Limb (tissue), 2 donors: ENCODE measurements around the gene UBE2L3.
"Not testable (repeated sequence)": the region's sequence is repeated elsewhere in the genome, so short reads cannot be mapped to it uniquely, and the experiment has no call there.

Experiments used
- DNase-seq, 2 donors: peaks; one replicate each; pipeline ENCODE4 v3.0.0-alpha.2; 2016; ENCODE audit errors: extremely low spot score in 2 of 2

Gene UBE2L3

DNA sequence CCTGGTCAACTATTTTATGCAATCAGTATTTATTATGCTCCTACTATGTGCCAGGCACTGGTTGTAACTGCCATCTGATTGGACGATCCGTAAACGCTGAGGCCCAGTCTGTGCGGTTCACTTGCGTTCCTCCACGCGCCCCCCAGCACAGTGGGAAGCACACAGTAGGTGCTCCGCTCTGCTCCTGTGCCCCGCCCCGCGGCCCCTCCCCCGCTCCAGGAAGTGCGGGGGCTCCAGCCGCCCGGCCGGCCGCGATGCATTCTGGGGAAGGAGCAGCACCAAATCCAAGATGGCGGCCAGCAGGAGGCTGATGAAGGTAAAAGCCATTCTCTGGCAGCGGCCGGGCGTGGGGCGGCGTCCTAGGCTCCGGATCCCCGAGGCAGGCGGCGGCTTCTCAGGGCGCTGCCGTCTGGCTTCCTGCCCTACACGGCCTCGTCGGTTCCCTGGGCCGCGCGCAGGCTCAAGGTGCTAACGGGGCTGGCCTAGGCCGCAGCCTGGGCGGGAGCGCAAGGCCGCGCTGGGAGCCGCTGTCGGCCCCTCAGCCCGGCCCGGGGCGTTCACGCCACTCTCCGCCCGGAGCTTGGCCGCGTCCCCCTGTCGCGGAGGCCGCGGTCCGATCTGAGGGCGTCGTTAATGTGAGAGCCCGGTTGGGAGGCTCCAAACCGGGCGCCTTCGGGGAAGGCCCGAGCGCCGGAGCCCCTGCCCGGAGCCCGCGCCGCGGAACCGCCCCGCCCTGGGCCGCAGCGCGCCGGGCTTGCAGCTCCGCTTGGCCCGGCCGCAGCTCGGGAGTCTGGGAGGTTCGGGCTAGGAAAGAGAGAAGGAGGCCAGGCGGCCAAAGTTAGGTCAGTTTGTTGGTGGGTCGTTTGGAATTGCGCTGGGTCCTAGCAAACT lies at the start of gene UBE2L3:
TSS of gene UBE2L3 (plus strand) at position 259 of the 891 bp plus-strand sequence. CDS start at position 290, 31 bp downstream.
- DNase-seq, result peak; percentile 71 to 91

DNA sequence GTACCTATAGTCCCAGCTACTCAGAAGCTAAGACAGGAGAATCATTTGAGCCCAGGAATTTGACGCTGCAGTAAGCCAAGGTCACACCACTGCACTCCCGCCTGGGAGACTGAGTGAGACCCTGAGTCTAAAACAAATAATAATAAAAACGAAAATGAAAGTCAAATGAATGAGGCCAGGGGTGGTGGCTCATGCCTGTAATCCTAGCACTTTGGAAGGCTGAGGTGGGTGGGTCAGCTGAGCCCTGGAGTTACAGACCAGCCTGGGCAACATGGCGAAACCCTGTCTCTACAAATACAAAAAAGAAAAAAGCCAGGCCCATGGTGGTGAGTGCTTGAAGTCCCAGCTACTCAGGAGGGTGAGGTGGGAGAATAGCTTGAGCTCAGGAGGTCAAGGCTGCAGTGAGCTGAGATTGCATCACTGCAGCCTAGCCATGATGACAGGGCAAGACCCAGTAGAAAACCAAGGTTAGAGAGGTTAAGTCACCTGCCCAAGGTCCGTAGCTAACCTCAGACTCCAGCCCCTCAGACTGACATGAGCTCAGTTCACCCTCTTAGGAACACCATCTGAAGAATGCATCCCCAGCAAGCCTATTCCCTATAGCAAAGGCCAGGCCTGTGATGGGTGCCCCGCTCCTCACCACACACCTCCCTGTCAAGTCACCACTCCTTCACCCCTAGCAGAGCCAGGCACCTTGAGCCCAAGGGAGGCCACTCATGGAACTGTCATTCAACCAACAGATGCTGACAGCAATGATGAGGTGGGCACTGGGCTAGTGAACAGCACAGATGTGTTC lies 40.6 kb upstream of the UBE2L3 start:
- DNase-seq, result not testable (repeated sequence)

DNA sequence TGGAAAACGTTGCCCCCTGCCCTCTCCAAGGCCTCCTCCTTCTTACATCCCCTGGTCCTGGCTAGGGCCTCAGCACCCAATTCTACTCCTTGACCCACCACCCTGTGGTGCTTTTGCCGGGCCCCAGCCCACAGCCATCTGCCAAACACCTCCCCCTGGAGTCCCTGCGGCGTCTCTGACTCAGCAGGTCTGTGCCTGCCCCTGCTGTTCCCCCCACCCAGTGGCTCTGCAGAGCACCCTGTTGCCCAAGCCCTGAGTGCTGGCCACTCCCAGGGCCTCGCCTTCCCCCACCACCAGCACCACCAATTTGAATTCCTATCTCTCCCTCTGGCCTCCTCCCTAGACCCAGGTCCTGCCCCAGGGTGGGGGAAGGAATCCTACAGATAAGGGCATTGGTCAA lies 36.0 kb upstream of the UBE2L3 start:
- not testable (repeated sequence) for DNase-seq

DNA sequence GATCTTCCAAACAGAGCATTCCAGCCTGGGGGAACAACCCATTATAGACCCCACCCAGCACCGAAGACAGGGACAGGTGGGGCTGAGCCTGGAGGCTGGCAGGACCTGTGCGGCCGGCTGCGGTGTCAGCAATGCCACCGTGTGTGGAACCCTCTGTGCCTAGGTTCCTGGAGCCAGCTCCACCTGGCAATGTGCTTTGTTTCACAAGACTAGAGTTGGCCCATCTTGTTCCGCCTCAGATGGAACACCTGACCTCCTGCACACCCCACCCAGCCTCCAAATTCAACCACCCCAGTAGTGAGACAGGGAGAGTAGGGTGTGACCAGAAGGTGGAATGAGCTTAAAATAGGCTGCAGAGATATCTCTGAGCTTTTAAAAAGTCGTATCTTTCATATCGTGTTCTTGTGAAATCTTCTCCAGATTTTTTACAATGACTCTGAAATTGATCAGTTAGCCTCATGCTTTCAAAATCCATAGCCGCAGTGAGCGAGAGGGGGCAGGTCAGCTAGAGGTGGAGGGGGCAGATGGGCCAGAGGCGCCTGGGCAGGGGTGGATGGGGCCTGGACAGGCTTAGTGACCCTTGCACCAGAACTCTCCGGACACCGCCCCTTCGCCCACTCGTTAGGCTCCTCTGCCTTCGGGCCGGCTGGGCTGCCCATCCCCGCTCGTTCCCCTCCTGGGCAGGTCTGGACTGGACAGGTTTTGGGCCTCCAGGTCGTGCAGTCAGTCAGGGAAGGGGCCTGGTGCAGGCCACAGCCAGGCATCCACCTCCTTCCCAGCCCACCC lies 34.5 kb upstream of the UBE2L3 start:
- DNase-seq, result not testable (repeated sequence)

DNA sequence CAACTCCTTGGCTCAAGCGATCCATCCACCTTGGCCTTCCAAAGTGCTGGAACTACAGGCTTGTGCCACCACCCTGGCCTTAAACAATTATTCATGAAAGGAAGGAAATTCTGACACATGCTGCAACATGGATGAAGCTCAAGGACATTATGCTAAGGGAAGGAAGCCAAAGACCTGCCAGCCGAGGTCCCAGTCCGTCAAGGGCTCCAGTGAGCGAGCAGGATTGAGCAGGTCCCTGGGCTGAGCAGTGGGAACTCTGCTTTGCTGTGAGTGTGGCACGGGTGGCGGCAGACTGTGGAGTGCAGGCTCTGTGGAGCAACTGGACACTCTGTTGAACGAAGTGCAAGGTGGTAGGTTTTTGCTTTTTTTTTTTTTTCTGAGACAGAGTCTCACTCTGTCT lies 27.7 kb upstream of the UBE2L3 start:
- DNase-seq, result not testable (repeated sequence)

DNA sequence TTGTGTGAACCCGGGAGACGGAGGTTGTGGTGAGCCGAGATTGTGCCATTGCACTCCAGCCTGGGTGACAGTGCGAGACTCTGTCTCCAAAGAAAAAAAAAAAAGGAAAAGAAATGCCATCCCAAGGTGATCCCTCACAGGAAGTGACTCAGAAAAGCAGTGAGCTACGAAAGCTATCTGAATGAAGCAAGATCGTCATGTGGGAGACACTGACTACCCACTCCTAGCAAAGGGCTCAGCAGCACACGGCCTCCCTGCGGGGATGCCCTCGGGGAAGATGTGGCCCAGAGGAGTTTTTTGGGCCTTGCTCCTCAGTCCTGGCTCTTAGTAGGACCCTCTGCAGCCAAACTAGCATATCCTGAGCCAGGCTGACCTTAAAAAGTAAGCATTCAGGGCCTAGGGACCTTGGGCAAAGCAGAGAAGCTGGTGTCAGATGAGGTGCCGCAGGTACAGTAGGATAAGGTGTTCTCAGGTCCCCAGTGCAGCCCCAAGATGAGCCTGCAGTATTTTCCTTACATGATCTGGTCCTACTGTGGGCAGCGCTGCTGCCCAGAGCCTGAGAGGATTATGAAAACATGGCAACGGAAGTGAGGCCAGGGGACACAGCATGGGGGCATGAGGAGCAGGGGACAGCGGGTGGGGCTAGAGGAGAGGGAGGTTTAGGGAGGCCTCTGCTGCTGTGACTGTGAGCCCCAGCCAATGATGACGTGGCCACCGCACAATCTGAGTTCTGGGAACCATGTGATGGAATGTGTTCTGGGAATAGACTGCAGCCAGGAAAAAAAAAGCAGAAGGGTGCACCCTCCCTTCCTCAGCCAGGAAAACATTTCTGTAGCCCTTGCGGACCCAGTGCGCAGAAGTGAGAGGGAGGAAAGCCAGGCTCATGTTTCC lies 22.8 kb upstream of the UBE2L3 start:
- not testable (repeated sequence) for DNase-seq

DNA sequence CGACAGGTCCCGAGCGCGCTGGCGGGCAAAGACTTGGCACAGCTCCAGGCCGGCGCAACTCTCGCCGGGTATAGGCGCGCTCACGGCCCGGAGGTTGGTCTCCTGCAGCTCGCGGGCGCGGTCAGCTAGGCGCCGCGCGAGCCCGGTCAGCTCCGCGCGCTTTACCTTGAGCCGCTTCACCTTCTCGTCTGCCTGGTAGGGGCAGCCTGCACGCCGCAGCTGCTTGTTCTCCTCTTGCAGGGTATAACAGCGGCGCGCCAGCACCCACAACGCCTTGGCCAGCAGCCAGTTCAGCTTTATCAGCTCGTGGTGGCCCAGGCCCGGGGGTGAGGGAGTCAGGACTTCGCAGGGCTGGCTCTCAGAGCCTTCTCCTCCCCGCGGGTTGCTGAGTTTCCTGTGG lies 18.0 kb upstream of the UBE2L3 start:
- not testable (repeated sequence) for DNase-seq

DNA sequence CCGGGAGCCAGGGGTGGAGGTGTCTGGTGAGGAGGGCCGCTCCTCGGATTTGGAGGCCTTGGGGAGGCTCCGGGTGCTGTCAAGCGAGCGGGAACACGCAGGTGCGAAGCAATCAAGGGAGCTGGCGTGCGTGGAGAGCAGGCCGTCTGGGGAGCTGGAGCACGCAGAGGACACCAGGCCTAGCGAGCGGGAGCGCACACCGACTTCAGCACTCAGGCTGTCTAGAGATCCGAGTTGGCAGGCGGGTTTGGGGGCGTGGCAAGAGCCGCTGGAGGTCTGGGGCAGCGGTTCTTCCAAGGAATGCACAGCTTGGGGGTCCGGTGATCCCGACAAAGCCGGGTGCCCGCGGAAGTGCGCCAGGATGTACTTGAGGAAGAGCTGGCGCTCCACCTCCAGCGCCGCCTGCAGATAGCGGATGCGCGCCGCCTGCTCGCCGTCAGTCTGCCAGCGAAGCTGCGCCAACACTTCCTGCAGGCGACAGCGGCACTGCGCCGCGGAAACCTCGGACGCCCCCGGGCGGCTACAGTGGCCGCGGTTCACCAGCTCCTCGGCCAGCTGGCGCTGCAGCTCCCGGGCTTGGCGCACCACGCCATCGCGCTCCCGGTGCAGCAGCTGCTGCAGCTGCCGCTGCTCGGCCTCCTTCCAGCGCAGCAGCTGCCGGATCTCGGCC lies 17.4 kb upstream of the UBE2L3 start:
- not testable (repeated sequence) for DNase-seq

DNA sequence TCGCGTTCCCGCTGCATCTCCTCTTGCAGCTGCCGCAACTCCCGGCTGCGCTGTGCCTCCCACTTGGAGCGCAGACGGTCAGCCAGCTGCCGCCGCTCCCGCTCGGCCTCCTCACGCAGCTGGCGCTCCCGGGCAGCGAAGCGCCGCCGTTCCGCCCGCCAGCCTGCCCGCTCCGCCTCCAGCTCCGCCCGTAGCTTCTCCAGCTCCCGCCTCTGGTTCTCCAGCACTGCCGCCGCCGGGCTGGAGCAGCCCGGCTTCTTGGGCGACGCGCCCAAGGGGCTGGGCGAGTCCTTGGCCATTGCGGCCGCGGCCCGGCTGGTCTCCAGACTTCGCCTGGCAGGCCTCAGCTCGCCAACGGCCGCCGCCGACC lies 16.9 kb upstream of the UBE2L3 start:
- not testable (repeated sequence) for DNase-seq

DNA sequence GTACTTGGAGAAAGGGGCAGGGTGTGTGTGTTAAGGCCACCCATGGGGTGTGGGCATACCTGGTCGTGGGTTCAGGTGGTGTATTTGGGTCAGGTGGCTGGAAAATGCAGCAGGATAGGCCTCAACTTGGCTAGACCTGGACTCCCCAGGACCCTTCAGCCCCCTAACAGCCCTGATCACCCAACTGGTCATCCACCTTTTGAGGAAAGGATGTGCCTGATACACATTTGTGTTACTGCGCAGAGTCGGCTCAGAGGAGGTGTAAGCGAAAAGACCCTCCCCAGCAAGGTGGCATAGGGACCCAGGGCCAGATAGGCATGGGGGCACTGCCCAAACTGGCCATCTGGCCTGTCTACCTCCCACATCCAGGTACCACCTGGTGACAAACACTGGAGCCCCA lies 16.2 kb upstream of the UBE2L3 start, which contains the start of gene RIMBP3C:
TSS of gene RIMBP3C (minus strand) at position 101 of the 400 bp plus-strand sequence. CDS start 485 bp downstream, outside the sequence.
- DNase-seq, result not testable (repeated sequence)

DNA sequence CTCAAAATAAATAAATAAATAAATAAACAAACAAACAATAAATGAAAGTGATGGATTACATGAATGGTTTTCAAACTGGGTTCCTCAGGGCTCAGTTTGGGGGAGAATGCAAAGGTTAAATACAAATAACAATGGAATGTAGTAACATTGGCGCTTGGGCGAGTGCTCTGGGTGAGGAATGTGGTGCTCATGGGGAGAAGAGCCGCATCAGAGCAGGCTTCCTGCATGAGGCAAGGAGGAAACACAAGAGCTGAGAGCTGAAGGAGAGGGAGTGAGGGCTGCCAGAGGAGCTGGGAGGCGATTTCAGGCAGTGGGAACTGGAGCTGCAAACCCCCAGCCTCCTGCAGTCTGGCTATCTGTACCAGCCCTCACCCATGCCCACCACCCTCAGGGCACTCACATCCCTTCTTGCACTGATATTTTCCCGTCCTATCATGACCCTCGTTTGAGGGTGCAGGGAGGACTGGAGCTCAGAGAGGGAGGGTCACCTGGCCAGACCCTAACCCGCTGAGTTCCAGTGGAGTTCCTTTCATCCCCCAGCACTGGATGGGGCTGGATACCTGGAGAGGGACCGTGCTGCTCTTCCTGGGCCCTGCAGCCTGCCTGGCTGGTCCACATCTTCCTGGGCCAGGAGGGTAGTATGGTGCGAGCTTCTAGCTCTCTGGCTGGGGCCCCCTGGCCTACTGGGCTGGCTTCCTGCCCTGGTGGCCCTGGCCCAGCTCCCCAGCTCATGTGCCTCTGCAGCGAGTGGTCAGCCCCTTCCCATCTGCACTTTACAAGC lies 8.0 kb upstream of the UBE2L3 start:
- DNase-seq, result not testable (repeated sequence)

DNA sequence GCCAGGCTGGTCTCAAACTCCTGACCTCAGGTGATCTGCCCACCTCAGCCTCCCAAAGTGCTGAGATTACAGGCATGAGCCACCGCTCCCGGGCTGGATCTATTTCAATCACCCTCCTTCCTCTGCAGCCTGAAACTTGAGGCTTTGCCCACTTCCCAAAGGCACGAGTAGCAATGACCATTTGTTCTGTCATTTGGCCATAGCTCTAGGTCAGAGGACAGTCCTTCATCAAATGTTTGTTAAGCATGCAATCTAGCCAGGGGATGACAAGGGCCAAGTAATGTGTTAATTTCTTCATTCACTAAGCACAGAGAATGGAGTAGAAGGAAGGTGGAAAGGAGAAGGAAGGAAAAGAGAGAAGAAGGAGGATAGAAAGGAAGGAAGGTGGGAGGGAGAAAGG lies 6.9 kb upstream of the UBE2L3 start:
- DNase-seq, result not testable (repeated sequence)

DNA sequence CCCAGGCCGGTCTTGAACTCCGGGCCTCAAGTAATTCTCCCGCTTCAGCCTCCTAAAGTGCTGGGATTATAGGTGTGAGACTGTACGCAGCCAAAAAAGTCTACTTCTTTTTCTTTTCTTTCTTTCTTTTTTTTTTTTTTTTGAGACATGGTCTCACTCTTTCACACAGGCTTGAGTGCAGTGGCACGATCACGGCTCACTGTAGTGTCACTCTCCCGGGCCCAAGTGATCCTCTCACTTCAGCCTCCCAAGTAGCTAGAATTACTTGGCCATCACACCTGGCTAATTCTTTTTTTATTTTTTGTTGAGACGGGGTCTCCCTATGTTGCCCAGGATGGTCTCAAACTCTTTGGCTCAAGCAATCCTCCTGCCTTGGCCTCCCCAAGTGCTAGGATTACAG lies 3.6 kb upstream of the UBE2L3 start:
- no peak for DNase-seq

DNA sequence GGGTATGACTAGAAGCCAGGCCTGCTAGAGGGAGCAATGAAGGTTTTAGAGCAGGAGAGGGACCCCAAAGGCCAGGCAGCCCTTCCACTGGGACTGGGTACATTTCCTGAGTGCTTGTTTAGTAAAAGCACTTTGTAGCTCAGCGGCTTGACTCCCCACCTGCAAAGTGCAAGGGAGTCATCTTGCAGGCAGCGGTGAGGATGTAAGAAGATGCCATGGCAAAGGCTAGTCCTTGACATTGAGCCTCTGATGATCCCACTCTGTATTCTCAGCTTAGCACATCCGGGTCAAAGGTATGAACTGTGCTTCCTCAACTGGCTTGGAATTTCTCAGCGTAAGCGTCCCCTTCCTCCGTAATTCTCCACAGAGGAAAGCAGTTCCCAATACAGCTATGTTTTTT lies 3.1 kb upstream of the UBE2L3 start:
- no peak for DNase-seq

DNA sequence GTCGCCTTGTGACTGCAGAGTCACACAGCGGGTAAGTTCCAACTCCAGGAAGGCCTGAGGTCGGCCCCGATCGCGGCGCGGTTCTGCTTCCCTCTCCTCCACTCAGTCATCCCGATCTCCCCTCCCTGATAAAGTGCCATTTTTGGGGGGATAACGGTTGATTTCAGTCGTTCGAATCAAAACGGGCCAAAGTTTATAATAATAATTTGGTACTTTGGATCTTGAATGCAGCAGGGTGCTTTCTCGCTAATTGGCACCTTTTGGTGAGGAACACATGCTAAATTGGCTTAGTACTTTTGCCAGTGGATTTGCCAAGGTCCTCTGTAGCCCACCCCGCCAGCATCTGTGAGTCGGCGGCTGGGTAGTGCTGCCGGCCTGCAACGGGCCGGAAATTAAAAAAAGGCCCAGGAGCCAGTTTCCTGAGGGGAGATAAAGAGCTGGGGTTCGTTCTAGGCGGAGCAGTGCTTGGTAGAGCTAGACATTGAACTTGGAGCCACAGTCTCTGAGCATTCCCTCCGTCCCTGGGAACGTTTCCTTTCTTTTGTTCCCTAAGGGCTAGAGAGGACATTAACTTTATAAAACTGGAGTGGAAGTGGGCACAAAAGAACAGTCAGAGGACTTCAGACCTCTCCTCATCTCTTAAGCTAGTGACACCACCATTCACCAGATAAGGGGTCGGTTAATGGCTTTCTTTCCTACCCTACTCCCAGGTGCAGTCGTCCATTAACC lies 997 bp downstream of the UBE2L3 start:
- peak; percentile 4 to 41 for DNase-seq

DNA sequence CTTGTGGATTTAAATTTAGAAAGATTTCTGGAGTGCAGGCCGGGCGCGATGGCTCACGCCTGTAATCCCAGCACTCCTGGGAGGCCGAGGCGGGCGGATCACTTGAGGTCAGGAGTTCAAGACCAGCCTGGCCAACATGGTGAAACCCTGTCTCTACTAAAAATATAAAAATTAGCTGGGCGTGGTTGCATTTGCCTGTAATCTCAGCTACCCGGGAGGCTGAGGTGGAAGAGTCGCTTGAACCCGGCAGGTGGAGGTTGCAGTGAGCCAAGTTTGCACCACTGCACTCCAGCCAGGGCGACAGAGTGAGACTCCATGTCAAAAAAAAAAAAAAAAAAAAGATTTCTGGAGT lies 1.5 kb downstream of the UBE2L3 start:
- DNase-seq, result not testable (repeated sequence)

DNA sequence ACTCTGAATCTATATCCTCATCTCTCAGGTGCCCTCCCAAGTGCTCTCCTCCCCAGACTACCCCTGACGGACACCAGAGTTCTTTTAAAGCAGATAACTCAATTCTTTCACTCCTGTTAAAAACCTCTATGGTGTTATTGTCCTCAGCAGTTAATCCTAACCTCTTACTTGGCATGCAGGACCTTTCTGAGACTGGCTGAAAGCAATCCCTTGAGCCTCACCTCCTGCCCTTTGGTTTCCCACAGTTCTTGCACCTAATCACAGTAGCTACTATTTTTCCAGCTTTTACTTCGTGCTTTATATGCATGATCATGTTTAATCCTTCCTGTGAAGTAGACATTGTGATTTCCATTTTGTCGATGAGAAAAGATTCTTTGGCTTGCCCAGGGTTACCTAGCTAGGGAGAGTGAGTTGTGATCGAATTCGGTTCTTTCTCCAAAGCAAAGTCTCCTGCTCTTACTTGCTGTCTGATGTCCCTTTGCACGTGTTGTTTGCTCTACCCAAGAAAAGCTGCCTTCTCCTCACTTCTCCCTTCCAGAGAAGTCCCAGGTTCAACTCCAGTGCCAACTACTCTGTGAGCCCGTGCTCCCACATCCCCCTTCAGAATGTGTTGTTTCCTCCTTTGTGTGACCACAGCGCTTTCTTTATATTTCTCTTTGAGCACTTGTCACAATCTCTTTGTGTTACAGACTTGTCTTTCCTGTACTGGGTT lies 2.1 kb downstream of the UBE2L3 start:
- no peak for DNase-seq

DNA sequence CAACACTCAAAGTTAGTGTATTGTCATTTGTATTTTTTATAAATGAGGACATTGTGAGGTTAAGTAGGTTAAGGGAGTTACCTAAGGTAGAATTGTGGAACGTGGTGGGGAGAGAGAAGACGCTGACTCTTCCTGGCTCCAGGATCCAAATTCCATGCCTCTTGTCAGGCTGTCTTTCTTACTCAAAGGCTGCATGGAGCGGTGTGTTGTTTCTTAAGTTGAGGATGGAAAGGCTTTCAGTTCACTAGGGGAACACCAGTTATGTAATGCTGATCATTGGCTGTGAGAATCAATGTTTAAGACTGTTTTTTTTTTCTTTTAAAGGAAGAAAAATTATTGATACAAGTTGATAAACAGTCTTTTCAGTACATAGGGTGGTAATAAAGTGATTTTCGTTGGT lies 2.9 kb downstream of the UBE2L3 start:
- DNase-seq, result no peak
